H1 (cell line): ENCODE results near the gene ZXDC. TPM values are rescaled to one million over a fixed set of nuclear protein-coding genes. Genes with fewer than 3 reads are reported as not detected.

Experiments used
- CTCF ChIA-PET: fragments of 300-600 bp; sonication (Branson Sonifier 250); formaldehyde crosslinking; loops from one replicate; lab custom pipeline; 2021; ENCODE audit not compliant: partially characterized antibody; lab: Charles Lee
- POLR2A ChIA-PET: fragments of 300-600 bp; sonication (Branson Sonifier 250); formaldehyde crosslinking; loops from one replicate; lab custom pipeline; 2021; ENCODE audit warnings: inconsistent platforms; ENCODE audit not compliant: partially characterized antibody; lab: Charles Lee
- DNase-seq, 2 experiments: peaks; one replicate each; pipeline versions ENCODE4 v3.0.0 to v3.0.0-alpha.2; 2010 to 2022; ENCODE audit warnings: low spot score in 2 of 2, low read depth in 1 of 2, mixed read lengths in 1 of 2
- FAIRE-seq: peaks from 2 replicates; lab custom pipeline; 2011; peaks lifted over from hg19 to GRCh38; lab: Jason Lieb, UNC
- H2AFZ ChIP-seq: 2 replicates; pipeline ENCODE4 v1.8.1; 2012; ENCODE audit warnings: low read length, inconsistent platforms
- H2AK5ac ChIP-seq: 2 replicates; pipeline ENCODE4 v1.6.1; 2013; ENCODE audit warnings: low read depth, low read length
- H2BK120ac ChIP-seq: replicated peaks from 2 replicates; pipeline ENCODE3; 2013; ENCODE audit warnings: low read depth, low read length, inconsistent platforms
- H2BK12ac ChIP-seq: 2 replicates; pipeline ENCODE4 v1.6.1; 2013; ENCODE audit warnings: low read depth, low read length
- H2BK15ac ChIP-seq: 2 replicates; pipeline ENCODE4 v1.6.1; 2013; ENCODE audit warnings: low read length
- H2BK20ac ChIP-seq: 2 replicates; pipeline ENCODE4 v1.6.1; 2013; ENCODE audit warnings: low read length
- H2BK5ac ChIP-seq: 2 replicates; pipeline ENCODE4 v1.6.1; 2013; ENCODE audit warnings: low read depth, low read length
- H3K14ac ChIP-seq: 2 replicates; pipeline ENCODE4 v1.6.1; 2013; ENCODE audit warnings: inconsistent platforms; ENCODE audit not compliant: insufficient read length
- H3K18ac ChIP-seq: 2 replicates; pipeline ENCODE4 v1.6.1; 2013; ENCODE audit warnings: low read length; ENCODE audit errors: extremely low read depth
- H3K23ac ChIP-seq: 2 replicates; pipeline ENCODE4 v1.6.1; 2013; ENCODE audit warnings: inconsistent platforms; ENCODE audit not compliant: insufficient read length
- H3K23me2 ChIP-seq: 2 replicates; pipeline ENCODE4 v1.6.1; 2013; ENCODE audit warnings: low read depth, low read length
- H3K27ac ChIP-seq: 2 replicates; pipeline ENCODE4 v1.6.1; 2011; ENCODE audit warnings: low read depth, low read length, inconsistent platforms
- H3K27me3 ChIP-seq, 4 experiments: replicated peaks in 1 of 4; 1 replicate in 1 of 4; 2 replicates in 3 of 4; pipeline versions ENCODE4 v1.6.1 to v1.8.1; 2011 to 2013; ENCODE audit warnings: low read length in 3 of 4, mild to moderate bottlenecking in 3 of 4, inconsistent platforms in 2 of 4, mixed read lengths in 2 of 4, moderate library complexity in 1 of 4; ENCODE audit not compliant: control insufficient read depth in 3 of 4, insufficient read depth in 3 of 4; ENCODE audit errors: extremely low read depth in 1 of 4
- H3K36me3 ChIP-seq, 4 experiments: 2 replicates each; pipeline versions ENCODE4 v1.6.1 to v1.8.1; 2011 to 2013; ENCODE audit warnings: mild to moderate bottlenecking in 4 of 4, low read length in 3 of 4, moderate library complexity in 2 of 4, control low read depth in 1 of 4, inconsistent platforms in 1 of 4; ENCODE audit not compliant: insufficient read depth in 4 of 4, control insufficient read depth in 2 of 4
- H3K4ac ChIP-seq: replicated peaks from 2 replicates; pipeline ENCODE3; 2013; ENCODE audit warnings: low read length, low read depth, mixed read lengths, inconsistent platforms; ENCODE audit not compliant: insufficient read length
- H3K4me1 ChIP-seq, 4 experiments: replicated peaks in 1 of 4; 1 replicate in 1 of 4; 2 replicates in 3 of 4; pipeline versions ENCODE4 v1.6.1 to v1.8.1; 2011 to 2013; ENCODE audit warnings: low read length in 3 of 4, inconsistent platforms in 2 of 4, mixed read lengths in 1 of 4; ENCODE audit not compliant: insufficient read depth in 4 of 4, control insufficient read depth in 3 of 4
- H3K4me2 ChIP-seq, 2 experiments: 2 replicates each; pipeline versions ENCODE4 v1.6.1 to v1.8.1; 2011 to 2013; ENCODE audit warnings: low read depth in 2 of 2, low read length in 2 of 2, control low read depth in 1 of 2, inconsistent platforms in 1 of 2, mild to moderate bottlenecking in 1 of 2; ENCODE audit not compliant: insufficient read depth in 1 of 2
- H3K4me3 ChIP-seq, 4 experiments: fragments of 200-600, 300-600 bp in 1 of 4; sonication (generic), shearing (Covaris generic), sonication (Bioruptor Twin) in 1 of 4; 2 replicates each; pipeline versions ENCODE4 v1.5.1 to v1.8.1; 2011 to 2016; ENCODE audit warnings: low read length in 4 of 4, low read depth in 3 of 4, control low read depth in 2 of 4, inconsistent platforms in 2 of 4, mild to moderate bottlenecking in 2 of 4, mixed read lengths in 1 of 4, moderate library complexity in 1 of 4; ENCODE audit not compliant: insufficient read depth in 2 of 4; ENCODE audit errors: extremely low read depth in 1 of 4
- H3K56ac ChIP-seq: replicated peaks from 2 replicates; pipeline ENCODE3; 2013; ENCODE audit warnings: low read depth, mild to moderate bottlenecking, mixed read lengths, low read length, inconsistent platforms; ENCODE audit not compliant: insufficient read length
- H3K79me1 ChIP-seq: 2 replicates; pipeline ENCODE4 v1.6.1; 2013; ENCODE audit warnings: low read depth, low read length, control low read depth
- H3K79me2 ChIP-seq, 2 experiments: 2 replicates each; pipeline versions ENCODE4 v1.6.1 to v1.8.1; 2012 to 2013; ENCODE audit warnings: low read length in 2 of 2, mild to moderate bottlenecking in 2 of 2, inconsistent platforms in 1 of 2; ENCODE audit not compliant: insufficient read depth in 2 of 2, control insufficient read depth in 1 of 2
- H3K9ac ChIP-seq, 4 experiments: replicated peaks in 1 of 4; 1 replicate in 1 of 4; 2 replicates in 3 of 4; pipeline versions ENCODE4 v1.6.1 to v1.8.1; 2011 to 2013; ENCODE audit warnings: low read depth in 3 of 4, low read length in 3 of 4, control low read depth in 2 of 4, mild to moderate bottlenecking in 2 of 4, moderate library complexity in 2 of 4, inconsistent platforms in 1 of 4; ENCODE audit errors: extremely low read depth in 1 of 4
- H3K9me3 ChIP-seq, 2 experiments: 2 replicates each; pipeline versions ENCODE4 v1.6.1 to v1.8.1; 2012 to 2013; ENCODE audit warnings: mild to moderate bottlenecking in 2 of 2, moderate library complexity in 2 of 2, control low read depth in 1 of 2, inconsistent platforms in 1 of 2, low read depth in 1 of 2, low read length in 1 of 2, mixed read lengths in 1 of 2; ENCODE audit not compliant: insufficient read depth in 2 of 2
- H4K20me1 ChIP-seq, 2 experiments: replicated peaks in 1 of 2; 2 replicates each; pipeline versions ENCODE3 to v1.8.1; 2011 to 2013; ENCODE audit warnings: inconsistent platforms in 2 of 2, low read length in 2 of 2, mild to moderate bottlenecking in 1 of 2; ENCODE audit not compliant: insufficient read depth in 2 of 2, control insufficient read depth in 1 of 2
- H4K5ac ChIP-seq: 2 replicates; pipeline ENCODE4 v1.6.1; 2013; ENCODE audit warnings: low read length, low read depth, mixed read lengths, inconsistent platforms; ENCODE audit not compliant: insufficient read length
- H4K8ac ChIP-seq: 2 replicates; pipeline ENCODE4 v1.8.0; 2013; ENCODE audit warnings: mild to moderate bottlenecking, moderate library complexity, low read length, inconsistent platforms; ENCODE audit not compliant: insufficient read depth; ENCODE audit errors: extremely low read depth
- H4K91ac ChIP-seq: replicated peaks from 2 replicates; pipeline ENCODE3; 2013; ENCODE audit warnings: low read length, mixed read lengths, inconsistent platforms; ENCODE audit not compliant: insufficient read length
- BRCA1 ChIP-seq: IDR thresholded peaks from 2 replicates; pipeline ENCODE4 v1.6.1; 2012; ENCODE audit warnings: low read depth, low read length, improper control_type of control experiment
- CBX8 ChIP-seq: fragments of 300-800, 300-1000 bp; sonication (generic); IDR thresholded peaks from 2 replicates; pipeline ENCODE4 v1.7.1; 2016; ENCODE audit warnings: low read depth, low read length, borderline replicate concordance
- CHD1 ChIP-seq: IDR thresholded peaks from 2 replicates; pipeline ENCODE4 v1.6.1; 2012; ENCODE audit warnings: low read depth, low read length, improper control_type of control experiment
- CREB1 ChIP-seq: IDR thresholded peaks from 2 replicates; pipeline ENCODE4 v1.6.1; 2012; ENCODE audit warnings: inconsistent platforms
- CTBP2 ChIP-seq: IDR thresholded peaks from 2 replicates; pipeline ENCODE4 v1.7.0; 2011; ENCODE audit warnings: borderline replicate concordance, mild to moderate bottlenecking, moderate library complexity, mixed read lengths, low read length; ENCODE audit not compliant: insufficient read depth, insufficient read length
- FOSL1 ChIP-seq: IDR thresholded peaks from 2 replicates; pipeline ENCODE4 v1.6.1; 2011; ENCODE audit warnings: mild to moderate bottlenecking, low read depth, low read length, moderate library complexity; ENCODE audit not compliant: insufficient read depth
- GTF2F1 ChIP-seq: IDR thresholded peaks from 2 replicates; pipeline ENCODE4 v1.6.1; 2012; ENCODE audit warnings: low read depth, low read length, improper control_type of control experiment, borderline replicate concordance
- HDAC6 ChIP-seq: IDR thresholded peaks from one replicate; pipeline ENCODE4 v1.7.1; 2012; ENCODE audit warnings: low read depth, mild to moderate bottlenecking, inconsistent platforms, low read length, moderate library complexity
- JUN ChIP-seq: IDR thresholded peaks from 2 replicates; pipeline ENCODE4 v1.6.1; 2011; ENCODE audit warnings: low read depth, mild to moderate bottlenecking, improper control_type of control experiment, low read length
- PHF8 ChIP-seq: fragments of 200-600 bp; sonication (generic); conservative IDR thresholded peaks from 2 replicates; pipeline ENCODE4 v1.7.1; 2012; ENCODE audit warnings: low read depth, mild to moderate bottlenecking, inconsistent platforms, low read length, moderate library complexity
- RNF2 ChIP-seq: fragments of 200-900, 300-1000 bp; sonication (generic); IDR thresholded peaks from 2 replicates; pipeline ENCODE4 v1.7.1; 2016; ENCODE audit warnings: borderline replicate concordance, low read depth, mild to moderate bottlenecking, antibody characterized with exemption, low read length; ENCODE audit not compliant: poor library complexity, severe bottlenecking; ENCODE audit errors: missing control alignments
- SIX5 ChIP-seq: IDR thresholded peaks from 2 replicates; pipeline ENCODE4 v1.6.1; 2011; ENCODE audit warnings: mild to moderate bottlenecking, low read depth, low read length
- TAF7 ChIP-seq: optimal IDR thresholded peaks from 2 replicates; pipeline ENCODE3; 2011; ENCODE audit warnings: low read depth, mild to moderate bottlenecking, inconsistent platforms, low read length, moderate library complexity, borderline replicate concordance
- YY1 ChIP-seq: IDR thresholded peaks from 2 replicates; pipeline ENCODE4 v1.6.1; 2011; ENCODE audit warnings: low read depth, mild to moderate bottlenecking, low read length
- WGBS, 2 experiments: shearing (Covaris generic) in 1 of 2; methylation state at CpG; one replicate each; pipeline versions ENCODE4 v1.1.6 to v1.1.7; 2013 to 2015; ENCODE audit warnings: low lambda C conversion rate in 2 of 2, mixed read lengths in 2 of 2, inconsistent platforms in 1 of 2, low coverage in 1 of 2, missing lambda C conversion rate in 1 of 2; ENCODE audit not compliant: insufficient replicate concordance in 2 of 2, insufficient coverage in 1 of 2, insufficient read length in 1 of 2; ENCODE audit errors: extremely low coverage in 1 of 2, missing lambda C conversion rate in 1 of 2; 5-methylcytosine and 5-hydroxymethylcytosine counted together
- polyA plus RNA-seq, 7 experiments: library from polyadenylated mRNA; depleted of rRNA in 3 of 7; stranded (reverse) in 5 of 7; unstranded in 2 of 7; fragments of >200 nt in 5 of 7; fragments of 200-250 nt in 2 of 7; gene quantifications; 1 replicate in 5 of 7; 2 replicates in 1 of 7; 4 replicates in 1 of 7; pipeline versions ENCODE4 v1.2.1 to v1.2.3, GENCODE V29; 2011 to 2013; ENCODE audit warnings: missing spikeins in 2 of 7, mixed read lengths in 2 of 7
- total RNA-seq: library from RNA; stranded (reverse); fragmentation: NEBNext Ultra II Directional; extraction: Animal tissue kit (Norgen Biotek cat#: 25700); gene quantifications from 2 replicates; pipeline ENCODE4 v1.2.1, GENCODE V29; 2021

ZXDC gene
- total and polyA plus RNA-seq, 2 of the 8 experiments (the other 6 are each of a cell fraction or from before 2014, with no cell fraction given) = 12.7 to 24.3 TPM

DNA sequence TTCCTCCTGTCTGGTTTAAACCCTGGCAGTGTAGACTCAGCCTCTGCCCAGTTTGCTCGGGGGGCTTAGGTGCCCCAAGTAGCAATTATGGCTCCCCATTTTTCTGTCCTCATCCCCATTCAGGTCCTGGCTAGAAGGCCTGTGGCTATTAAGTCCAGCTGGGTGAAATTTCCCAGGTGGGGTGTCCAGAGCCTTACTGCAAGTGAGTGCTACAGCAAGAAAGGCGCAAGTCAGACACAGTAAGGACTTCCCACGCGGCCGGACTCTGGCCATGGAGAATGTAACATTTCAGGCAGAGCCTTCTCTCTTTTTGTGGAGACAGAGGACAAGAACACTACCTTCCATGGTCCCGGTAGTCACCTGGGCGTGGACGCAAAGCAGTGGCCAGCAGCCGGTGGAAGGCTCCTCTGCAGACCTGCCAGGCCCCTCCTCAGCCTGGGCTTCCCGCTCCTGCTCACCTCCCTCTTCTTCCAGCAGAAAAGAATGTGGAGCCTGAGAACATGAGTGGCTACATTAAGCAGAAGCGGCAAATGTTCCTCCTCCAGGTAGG is 57.6 kb downstream of the ZXDC start:
- H3K23me2 ChIP-seq = no peaks in the 10 kb centered on the region
- H3K23ac ChIP-seq = no peak overlapping the region
- no peak overlapping the region for H4K91ac ChIP-seq
- no peaks in the 10 kb centered on the region; a peak in 1 of 7 replicates for H3K27me3 ChIP-seq
- H3K18ac ChIP-seq = no peak overlapping the region
- H3K9me3 ChIP-seq = no peaks in the 10 kb centered on the region
- no peaks in the 10 kb centered on the region for H3K79me2 ChIP-seq
- 0 out of 2 replicates have a peak overlapping the region, but pooled peaks have one; percentile 75 for H2BK12ac ChIP-seq
- no peak overlapping the region for H2AFZ ChIP-seq
- H3K79me1 ChIP-seq = no peaks in the 10 kb centered on the region
- no peak overlapping the region for H3K14ac ChIP-seq
- H3K4me1 ChIP-seq = peaks cover 0 to 7% (median 2%) of the 10 kb centered on the region in 4 experiments; a peak in 3 of 7 replicates
- no peak overlapping the region for H3K4me3 ChIP-seq
- no peak overlapping the region for H2BK120ac ChIP-seq
- no peaks in the 10 kb centered on the region for H4K20me1 ChIP-seq
- FAIRE-seq (no peak), DNase-seq (no peak)
- WGBS, 2 experiments = 95% methylated on average over 9 of the region's 11 CpGs; no CpG with 5 or more reads in 1 of the 2 experiments
- ChIA-PET CTCF (interaction anchor here (0.6 to 2.5 kb wide), 3 partner anchors 24 to 285 kb away, joined by 3 to 9 read pairs (median 7); no protein-coding TSS in a partner anchor), POLR2A (no interaction called here)
- no peak overlapping the region for H2AK5ac ChIP-seq
- no peak overlapping the region; the same call in 1 of the 2 replicates for H2BK5ac ChIP-seq
- H4K5ac ChIP-seq = no peak overlapping the region
- H4K8ac ChIP-seq = no peak overlapping the region
- no peak overlapping the region for H3K27ac ChIP-seq
- H2BK20ac ChIP-seq = no peak overlapping the region
- no peak overlapping the region for H3K4me2 ChIP-seq
- H3K36me3 ChIP-seq = no peaks in the 10 kb centered on the region
- no peak overlapping the region for H3K9ac ChIP-seq
- H3K56ac ChIP-seq = no peak overlapping the region
- H3K4ac ChIP-seq = no peak overlapping the region
- no peak overlapping the region for H2BK15ac ChIP-seq
- TF ChIP-seq HDAC6 (no peak), RNF2 (no peak), CHD1 (no peak), JUN (no peak), SIX5 (no peak), YY1 (no peak), PHF8 (no peak), CREB1 (no peak), CBX8 (no peak), TAF7 (no peak), BRCA1 (no peak), FOSL1 (no peak), CTBP2 (no peak), GTF2F1 (no peak)
